Pons (tissue), 1 donor: ENCODE results near the gene ZEB2.

Source experiments
- DNase-seq: peaks from one replicate; pipeline ENCODE4 v3.0.0-alpha.2; 2016; ENCODE audit warnings: low spot score

Gene ZEB2

GRCh38 chr2:144357623-144358373 is 162.1 kb downstream of the ZEB2 start:
- DNase-seq = no peak

GRCh38 chr2:144356402-144356801 is 163.5 kb downstream of the ZEB2 start:
- no peak for DNase-seq

- no peak for DNase-seq
Measured at GRCh38 chr2:144354953-144355352, 165.0 kb downstream of the ZEB2 start.

GRCh38 chr2:144351687-144352086 is 168.2 kb downstream of the ZEB2 start:
- no peak for DNase-seq

GRCh38 chr2:144350151-144350802 is 169.6 kb downstream of the ZEB2 start:
- no peak for DNase-seq

- DNase-seq = no peak
Measured at GRCh38 chr2:144349674-144350073, 170.2 kb downstream of the ZEB2 start.

GRCh38 chr2:144348846-144349245 is 171.1 kb downstream of the ZEB2 start:
- no peak for DNase-seq

- DNase-seq = no peak
Measured at GRCh38 chr2:144346229-144346628, 173.7 kb downstream of the ZEB2 start.

GRCh38 chr2:144343145-144343544 is 176.8 kb downstream of the ZEB2 start:
- DNase-seq = no peak

- DNase-seq = no peak
Measured at GRCh38 chr2:144341538-144341937, 178.4 kb downstream of the ZEB2 start.

GRCh38 chr2:144339048-144339447 is 180.9 kb downstream of the ZEB2 start:
- DNase-seq = no peak

- DNase-seq = no peak
Measured at GRCh38 chr2:144334551-144334950, 185.4 kb downstream of the ZEB2 start.
